Astrocyte (in vitro differentiated cells and primary cell): ENCODE data around the gene POLR2J.

Experiments used
- EZH2 ChIP-seq: IDR thresholded peaks from 2 replicates; pipeline ENCODE4 v1.6.1; 2012; ENCODE audit warnings: mild to moderate bottlenecking, low read length, inconsistent platforms; ENCODE audit not compliant: insufficient read depth
- TF ChIP-seq, protein P1 (sequence below): IDR thresholded peaks from 2 replicates; pipeline ENCODE4 v1.5.1; 2011; ENCODE audit warnings: low read depth, mild to moderate bottlenecking, inconsistent platforms, low read length, moderate library complexity; ENCODE audit not compliant: insufficient read depth

DNA sequence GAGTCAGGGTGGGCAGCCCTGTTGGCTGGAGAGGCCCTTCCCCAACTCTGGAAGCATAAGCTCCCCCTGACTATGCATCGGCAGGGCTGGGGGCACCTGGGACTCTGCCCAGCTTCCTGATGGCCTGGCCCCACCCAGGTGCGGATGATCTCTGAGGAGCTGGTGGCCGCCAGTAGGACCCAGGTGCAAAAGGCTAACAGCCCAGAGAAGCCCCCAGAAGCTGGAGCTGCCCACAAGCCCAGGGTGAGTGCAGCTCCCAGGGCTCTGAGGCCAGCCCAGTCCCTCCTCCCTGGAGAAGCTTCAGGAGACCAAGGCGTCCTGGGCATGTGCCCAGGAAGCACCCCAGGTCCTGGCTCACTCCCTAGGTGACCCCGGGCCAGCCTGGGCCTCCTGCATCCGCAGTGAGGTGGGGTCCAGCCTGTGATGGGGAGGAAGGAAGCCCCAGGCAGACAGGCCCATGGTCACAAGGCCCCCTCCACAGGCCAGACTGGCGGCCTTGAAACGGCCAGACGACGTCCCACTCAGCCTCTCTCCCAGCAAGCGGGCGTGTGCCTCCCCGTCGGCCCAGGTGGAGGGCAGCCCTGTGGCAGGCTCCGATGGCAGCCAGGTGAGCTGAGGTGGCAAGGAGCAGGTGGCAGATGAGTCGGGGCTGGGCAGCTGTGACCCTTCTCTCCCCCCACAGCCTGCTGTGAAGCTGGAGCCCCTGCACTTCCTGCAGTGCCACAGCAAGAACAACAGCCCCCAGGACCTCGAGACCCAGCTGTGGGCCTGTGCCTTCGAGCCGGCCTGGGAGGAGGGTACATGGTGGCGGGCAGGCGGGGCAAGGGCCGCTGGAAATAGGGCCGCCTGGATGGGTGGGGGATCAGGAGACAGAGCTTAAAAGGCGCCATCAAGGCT is 10.9 kb downstream of the POLR2J start:
- TF ChIP-seq, protein P1, sequence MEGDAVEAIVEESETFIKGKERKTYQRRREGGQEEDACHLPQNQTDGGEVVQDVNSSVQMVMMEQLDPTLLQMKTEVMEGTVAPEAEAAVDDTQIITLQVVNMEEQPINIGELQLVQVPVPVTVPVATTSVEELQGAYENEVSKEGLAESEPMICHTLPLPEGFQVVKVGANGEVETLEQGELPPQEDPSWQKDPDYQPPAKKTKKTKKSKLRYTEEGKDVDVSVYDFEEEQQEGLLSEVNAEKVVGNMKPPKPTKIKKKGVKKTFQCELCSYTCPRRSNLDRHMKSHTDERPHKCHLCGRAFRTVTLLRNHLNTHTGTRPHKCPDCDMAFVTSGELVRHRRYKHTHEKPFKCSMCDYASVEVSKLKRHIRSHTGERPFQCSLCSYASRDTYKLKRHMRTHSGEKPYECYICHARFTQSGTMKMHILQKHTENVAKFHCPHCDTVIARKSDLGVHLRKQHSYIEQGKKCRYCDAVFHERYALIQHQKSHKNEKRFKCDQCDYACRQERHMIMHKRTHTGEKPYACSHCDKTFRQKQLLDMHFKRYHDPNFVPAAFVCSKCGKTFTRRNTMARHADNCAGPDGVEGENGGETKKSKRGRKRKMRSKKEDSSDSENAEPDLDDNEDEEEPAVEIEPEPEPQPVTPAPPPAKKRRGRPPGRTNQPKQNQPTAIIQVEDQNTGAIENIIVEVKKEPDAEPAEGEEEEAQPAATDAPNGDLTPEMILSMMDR = no peak
- TF ChIP-seq EZH2 = no peak
